HG03039 (cell line): ENCODE data around the gene PDGFA.

Experiments used
- ATAC-seq: cut with Tn5 transposase; IDR thresholded peaks from one replicate; pipeline ENCODE4 v1.9.1; 2021; ENCODE audit warnings: mild to moderate bottlenecking, moderate library complexity; ENCODE audit not compliant: unreplicated experiment

PDGFA gene

GRCh38 chr7:462173-463103 is 57.2 kb downstream of the PDGFA start:
- no peak for ATAC-seq

- no peak for ATAC-seq
Observed at GRCh38 chr7:461453-462172, 58.0 kb downstream of the PDGFA start.

GRCh38 chr7:461117-461452 is 58.6 kb downstream of the PDGFA start:
- ATAC-seq, result no peak

GRCh38 chr7:460374-461116 is 59.1 kb downstream of the PDGFA start:
- no peak for ATAC-seq

GRCh38 chr7:459584-460373 is 59.9 kb downstream of the PDGFA start:
- no peak for ATAC-seq

GRCh38 chr7:458511-459245 is 61.0 kb downstream of the PDGFA start:
- no peak for ATAC-seq

GRCh38 chr7:457814-458510 is 61.7 kb downstream of the PDGFA start:
- ATAC-seq, result no peak

GRCh38 chr7:455110-455928 is 64.3 kb downstream of the PDGFA start:
- no peak for ATAC-seq

GRCh38 chr7:454356-455109 is 65.1 kb downstream of the PDGFA start:
- ATAC-seq, result no peak

GRCh38 chr7:453597-454306 is 65.9 kb downstream of the PDGFA start:
- no peak for ATAC-seq

GRCh38 chr7:452791-453455 is 66.7 kb downstream of the PDGFA start:
- no peak for ATAC-seq

- ATAC-seq, result no peak
Observed at GRCh38 chr7:452226-452751, 67.4 kb downstream of the PDGFA start.

- ATAC-seq, result no peak
Observed at GRCh38 chr7:451255-452225, 68.1 kb downstream of the PDGFA start.

GRCh38 chr7:450741-451140 is 68.9 kb downstream of the PDGFA start:
- ATAC-seq, result no peak

- ATAC-seq, result no peak
Observed at GRCh38 chr7:450036-450435, 69.6 kb downstream of the PDGFA start.
